Body of pancreas (tissue), 4 donors: Measurements from ENCODE around the gene ZSWIM6.

Experiments
- CTCF ChIP-seq, 7 experiments: fragments of 450-650 bp in 4 of 7; fragments of 200-600 bp in 3 of 7; sonication (generic) in 3 of 7; IDR thresholded peaks; one replicate each; pipeline ENCODE4 v1.5.1; 2016 to 2019; ENCODE audit warnings: antibody characterized with exemption in 7 of 7
- POLR2A ChIP-seq, 3 donors: fragments of 450-650 bp; IDR thresholded peaks; one replicate each; pipeline ENCODE4 v1.6.1; 2016; ENCODE audit warnings: antibody characterized with exemption in 3 of 3, mild to moderate bottlenecking in 2 of 3

GRCh38 chr5:61394793-61395192, 62.7 kb downstream of the ZSWIM6 start:
- TF ChIP-seq CTCF (IDR thresholded peaks at IDR 0.05) (no peak), POLR2A (IDR thresholded peaks at IDR 0.05) (no peak)
